ENCODE data around the gene RASA4. TPM values are rescaled to one million over a fixed set of nuclear protein-coding genes. Genes with fewer than 3 reads are reported as not detected.
"Not testable (repeated sequence)": the region's sequence is repeated elsewhere in the genome, so short reads cannot be mapped to it uniquely, and the experiment has no call there.

Gene RASA4
- total and polyA plus RNA-seq, 2 of the 4 experiments (the other 2 are of a cell fraction): 3.8 to 18.6 TPM

- H3K27ac ChIP-seq (ENCODE audit: insufficient read depth, low read length); H4K91ac ChIP-seq (ENCODE audit: insufficient read depth, low read depth, low read length); H4K20me1 ChIP-seq (ENCODE audit: insufficient read depth, low read length); POLR2A ChIA-PET (ENCODE audit: unreplicated experiment); H3K4me2 ChIP-seq (ENCODE audit: low read depth, low read length); H2BK120ac ChIP-seq (ENCODE audit: low read depth, low read length); H3K9ac ChIP-seq (ENCODE audit: low read depth, low read length); H2AK9ac ChIP-seq (replicated peaks; ENCODE audit: low read depth, low read length, poor library complexity); H3K14ac ChIP-seq (replicated peaks; ENCODE audit: low read depth, low read length); H3K56ac ChIP-seq (ENCODE audit: extremely low read depth, insufficient read depth, low read length); H3K79me1 ChIP-seq (ENCODE audit: low read depth in 1 of 2, low read length in 2 of 2); H3K23ac ChIP-seq (ENCODE audit: low read depth, low read length); H3K9me3 ChIP-seq (ENCODE audit: control insufficient read depth, insufficient read depth, low read length); H2AK5ac ChIP-seq (ENCODE audit: low read depth, low read length); H3K36me3 ChIP-seq (ENCODE audit: control insufficient read depth, insufficient read depth, low read length); H4K5ac ChIP-seq (ENCODE audit: low read depth, low read length); ATAC-seq (ENCODE audit: low read depth); H2BK5ac ChIP-seq (ENCODE audit: low read depth, low read length, poor library complexity, severe bottlenecking); H3K9me1 ChIP-seq (ENCODE audit: insufficient read depth, low read length); H3K27me3 ChIP-seq (ENCODE audit: control insufficient read depth, insufficient read depth, low read length); H2BK20ac ChIP-seq (ENCODE audit: low read depth, low read length); DNase-seq; intact Hi-C loops (cut with micrococcal nuclease); H3K4me1 ChIP-seq (ENCODE audit: control insufficient read depth, insufficient read depth, low read length); H2BK15ac ChIP-seq (ENCODE audit: low read depth, low read length); H4K8ac ChIP-seq (ENCODE audit: low read depth in 2 of 2, low read length in 2 of 2); H3K18ac ChIP-seq (ENCODE audit: low read depth, low read length); in situ Hi-C loops (cut with MboI; ENCODE audit: low sequenced_read_pairs); CTCF ChIA-PET; H2AFZ ChIP-seq (replicated peaks; ENCODE audit: low read length, poor library complexity); H3K4ac ChIP-seq (ENCODE audit: low read depth, low read length); BruUV-seq (replicated peaks); H3K4me3 ChIP-seq (ENCODE audit: insufficient read depth, low read depth, low read length); dilution Hi-C loops (cut with HindIII; ENCODE audit: low sequenced_read_pairs, unreplicated experiment): not testable (repeated sequence)
- WGBS, 2 experiments (ENCODE audit: extremely low coverage in 2 of 2, insufficient read length in 1 of 2): no CpG with 5 or more reads among the region's 7 CpGs
These were observed 85.0 kb downstream of the RASA4 start for GRCh38 chr7:102531583-102531982.

GRCh38 chr7:102527822-102528793 lies 88.4 kb downstream of the RASA4 start:
- H3K27me3 ChIP-seq (ENCODE audit: control insufficient read depth, insufficient read depth, low read length); dilution Hi-C loops (cut with HindIII; ENCODE audit: low sequenced_read_pairs, unreplicated experiment); CTCF ChIA-PET; POLR2A ChIA-PET (ENCODE audit: unreplicated experiment); H2BK5ac ChIP-seq (ENCODE audit: low read depth, low read length, poor library complexity, severe bottlenecking); ATAC-seq (ENCODE audit: low read depth); H4K8ac ChIP-seq (ENCODE audit: low read depth in 2 of 2, low read length in 2 of 2); H3K4me3 ChIP-seq (ENCODE audit: insufficient read depth, low read depth, low read length); DNase-seq; H3K9me1 ChIP-seq (ENCODE audit: insufficient read depth, low read length); H3K56ac ChIP-seq (ENCODE audit: extremely low read depth, insufficient read depth, low read length); H4K5ac ChIP-seq (ENCODE audit: low read depth, low read length); H3K79me1 ChIP-seq (ENCODE audit: low read depth in 1 of 2, low read length in 2 of 2); intact Hi-C loops (cut with micrococcal nuclease); H3K4me1 ChIP-seq (ENCODE audit: control insufficient read depth, insufficient read depth, low read length); H4K20me1 ChIP-seq (ENCODE audit: insufficient read depth, low read length); H2AK5ac ChIP-seq (ENCODE audit: low read depth, low read length); H2AFZ ChIP-seq (replicated peaks; ENCODE audit: low read length, poor library complexity); H3K9me3 ChIP-seq (ENCODE audit: control insufficient read depth, insufficient read depth, low read length); H2AK9ac ChIP-seq (replicated peaks; ENCODE audit: low read depth, low read length, poor library complexity); in situ Hi-C loops (cut with MboI; ENCODE audit: low sequenced_read_pairs); H3K27ac ChIP-seq (ENCODE audit: insufficient read depth, low read length); H2BK20ac ChIP-seq (ENCODE audit: low read depth, low read length); H2BK120ac ChIP-seq (ENCODE audit: low read depth, low read length); H3K23ac ChIP-seq (ENCODE audit: low read depth, low read length); H4K91ac ChIP-seq (ENCODE audit: insufficient read depth, low read depth, low read length); BruUV-seq (replicated peaks); H3K14ac ChIP-seq (replicated peaks; ENCODE audit: low read depth, low read length); H3K36me3 ChIP-seq (ENCODE audit: control insufficient read depth, insufficient read depth, low read length); H3K18ac ChIP-seq (ENCODE audit: low read depth, low read length); H3K4me2 ChIP-seq (ENCODE audit: low read depth, low read length); H3K9ac ChIP-seq (ENCODE audit: low read depth, low read length); H3K4ac ChIP-seq (ENCODE audit: low read depth, low read length); H2BK15ac ChIP-seq (ENCODE audit: low read depth, low read length): not testable (repeated sequence)
- WGBS, 2 experiments (ENCODE audit: extremely low coverage in 2 of 2, insufficient read length in 1 of 2): no CpG with 5 or more reads among the region's 13 CpGs
